Fibroblast of villous mesenchyme (primary cell): ENCODE results near the gene SAE1. TPM values are rescaled to one million over a fixed set of nuclear protein-coding genes. Genes with fewer than 3 reads are reported as not detected.

Experiments used
- DNase-seq: peaks from one replicate; pipeline ENCODE4 v3.0.0-alpha.2; 2010; ENCODE audit warnings: low read depth
- H3K4me3 ChIP-seq: 2 replicates; pipeline ENCODE4 v1.5.1; 2011; ENCODE audit warnings: low read depth, mild to moderate bottlenecking, low read length
- CTCF ChIP-seq: IDR thresholded peaks from 2 replicates; pipeline ENCODE4 v1.5.1; 2012; ENCODE audit warnings: low read depth, mild to moderate bottlenecking, low read length; ENCODE audit not compliant: insufficient read depth
- total RNA-seq: library from RNA; depleted of rRNA; stranded (reverse); fragments of >200 nt; gene quantifications from 2 replicates; pipeline ENCODE4 v1.2.3, GENCODE V29; 2012

SAE1 gene
- total RNA-seq, 1 donor, result 160 TPM

- no peak for DNase-seq
- no peak for TF ChIP-seq CTCF
These were observed 72.6 kb downstream of the SAE1 start for GRCh38 chr19:47203254-47203653.

GRCh38 chr19:47209319-47210179, 78.9 kb downstream of the SAE1 start:
- H3K4me3 ChIP-seq, result no peak overlapping the region
- no peak for TF ChIP-seq CTCF
- DNase-seq, result peak; percentile 83

More at GRCh38 chr19:47203254-47203653, 72.6 kb downstream of the SAE1 start:
- no peak overlapping the region for H3K4me3 ChIP-seq

GRCh38 chr19:47210180-47210490, 79.5 kb downstream of the SAE1 start:
- no peak overlapping the region for H3K4me3 ChIP-seq
- DNase-seq, result no peak
- no peak for TF ChIP-seq CTCF

- no peak overlapping the region for H3K4me3 ChIP-seq
- peak; percentile 81 for TF ChIP-seq CTCF
- DNase-seq, result peak; percentile 92
These were observed 80.2 kb downstream of the SAE1 start for GRCh38 chr19:47210689-47211316.

GRCh38 chr19:47215581-47215980, 84.9 kb downstream of the SAE1 start:
- no peak overlapping the region for H3K4me3 ChIP-seq
- no peak for DNase-seq
- no peak for TF ChIP-seq CTCF

GRCh38 chr19:47221080-47221841, 90.6 kb downstream of the SAE1 start:
- no peak overlapping the region for H3K4me3 ChIP-seq
- TF ChIP-seq CTCF, result no peak
- DNase-seq, result no peak
